ENCODE data around the gene RAB27A.

Gene RAB27A

GRCh38 chr15:55270291-55270690, 19.3 kb downstream of the RAB27A start:
- H2BK15ac ChIP-seq (replicated peaks; ENCODE audit: low read depth), result no peak overlapping the region
- H4K8ac ChIP-seq (ENCODE audit: low read depth, low read length), result no peak overlapping the region
- H2BK5ac ChIP-seq (ENCODE audit: low read length), result no peak overlapping the region
- DNase-seq, result no peak
- H3K23ac ChIP-seq (ENCODE audit: low read length), result no peak overlapping the region
- H3K9ac ChIP-seq (ENCODE audit: low read length), result no peak overlapping the region
- no CpG with 5 or more reads among the region's 6 CpGs for WGBS (ENCODE audit: extremely low coverage, insufficient coverage, low lambda C conversion rate)
- H3K4me1 ChIP-seq (ENCODE audit: control insufficient read depth, low read depth, low read length), result no peaks in the 10 kb centered on the region
- no peak overlapping the region for H3K4me3 ChIP-seq (ENCODE audit: low read length)
- H3K79me2 ChIP-seq (ENCODE audit: control insufficient read depth, insufficient read depth, low read length), result no peaks in the 10 kb centered on the region
- no peaks in the 10 kb centered on the region for H3K36me3 ChIP-seq (ENCODE audit: control insufficient read depth, insufficient read depth, low read length)
- no peak overlapping the region for H3K18ac ChIP-seq (ENCODE audit: low read length)
- H3K79me1 ChIP-seq (ENCODE audit: low read length), result no peaks in the 10 kb centered on the region
- no peak overlapping the region for H4K5ac ChIP-seq (ENCODE audit: low read length)
- no peaks in the 10 kb centered on the region for H3K27me3 ChIP-seq (ENCODE audit: insufficient read depth, low read length, poor library complexity)
- no peak overlapping the region for H2BK120ac ChIP-seq (ENCODE audit: low read depth, low read length)
- H3K4ac ChIP-seq (ENCODE audit: low read depth, low read length), result no peak overlapping the region
- H3K4me2 ChIP-seq (ENCODE audit: low read length), result no peak overlapping the region
- no peak overlapping the region for H2AK5ac ChIP-seq (ENCODE audit: low read length)
- no peak overlapping the region for H3K56ac ChIP-seq (ENCODE audit: low read length)
- H3K27ac ChIP-seq (ENCODE audit: low read depth, low read length), result no peak overlapping the region

- Histone ChIP-seq H3K23ac (ENCODE audit: low read length) (no peak overlapping the region), H3K4ac (ENCODE audit: low read depth, low read length) (no peak overlapping the region), H2BK5ac (ENCODE audit: low read length) (no peak overlapping the region), H3K4me3 (ENCODE audit: low read length) (no peak overlapping the region), H3K4me1 (ENCODE audit: control insufficient read depth, low read depth, low read length) (no peaks in the 10 kb centered on the region), H3K4me2 (ENCODE audit: low read length) (no peak overlapping the region), H3K56ac (ENCODE audit: low read length) (no peak overlapping the region), H3K79me2 (ENCODE audit: control insufficient read depth, insufficient read depth, low read length) (no peaks in the 10 kb centered on the region), H3K79me1 (ENCODE audit: low read length) (no peaks in the 10 kb centered on the region), H3K27ac (ENCODE audit: low read depth, low read length) (no peak overlapping the region), H2AK5ac (ENCODE audit: low read length) (no peak overlapping the region), H4K8ac (ENCODE audit: low read depth, low read length) (no peak overlapping the region), H4K5ac (ENCODE audit: low read length) (no peak overlapping the region), H3K36me3 (ENCODE audit: control insufficient read depth, insufficient read depth, low read length) (no peaks in the 10 kb centered on the region), H3K18ac (ENCODE audit: low read length) (no peak overlapping the region), H2BK120ac (ENCODE audit: low read depth, low read length) (no peak overlapping the region), H2BK15ac (replicated peaks; ENCODE audit: low read depth) (no peak overlapping the region), H3K9ac (ENCODE audit: low read length) (no peak overlapping the region), H3K27me3 (ENCODE audit: insufficient read depth, low read length, poor library complexity) (no peaks in the 10 kb centered on the region)
- no peak for DNase-seq
- no CpG with 5 or more reads among the region's 2 CpGs for WGBS (ENCODE audit: extremely low coverage, insufficient coverage, low lambda C conversion rate)
These were observed 21.4 kb downstream of the RAB27A start for GRCh38 chr15:55268176-55268695.

DNA sequence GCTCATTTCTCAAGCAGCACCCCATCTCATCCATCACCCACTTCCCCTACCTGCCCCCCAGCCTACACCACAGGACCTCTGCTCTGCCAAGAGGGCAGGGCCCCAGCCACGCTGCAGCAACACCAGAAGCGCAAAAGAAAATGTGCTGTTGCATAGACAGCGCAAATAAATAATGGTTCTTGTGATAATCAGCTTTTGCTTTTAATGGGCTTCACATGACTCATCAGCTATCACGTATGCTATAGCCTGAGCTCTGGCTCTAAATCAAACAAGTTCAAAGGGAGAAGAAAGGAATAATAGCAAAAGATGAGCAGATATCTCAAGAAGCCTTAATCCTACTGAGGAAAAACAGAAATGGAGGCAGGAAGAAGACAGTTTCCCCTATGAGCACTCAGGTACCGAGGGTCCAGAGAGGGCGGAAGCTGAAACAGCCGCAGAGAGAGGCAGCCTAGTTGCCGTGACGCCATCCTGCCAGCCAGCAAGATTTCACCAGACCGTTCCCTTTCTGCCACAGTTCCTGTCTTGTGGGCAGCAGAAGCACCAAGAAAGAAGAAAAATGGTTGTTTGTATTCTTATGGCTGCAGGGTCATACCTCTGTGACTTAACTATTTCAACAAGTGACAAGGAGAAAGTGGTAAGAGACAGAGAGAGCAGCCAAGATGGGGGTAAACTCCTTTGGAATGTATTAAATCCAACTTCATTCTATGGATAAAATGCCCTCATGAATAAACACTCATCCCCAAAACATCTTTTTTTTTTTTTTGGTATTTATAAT, 22.0 kb downstream of the RAB27A start:
- Histone ChIP-seq H3K18ac (ENCODE audit: low read length) (no peak overlapping the region), H3K4ac (ENCODE audit: low read depth, low read length) (no peak overlapping the region), H4K5ac (ENCODE audit: low read length) (no peak overlapping the region), H3K23ac (ENCODE audit: low read length) (no peak overlapping the region), H2BK5ac (ENCODE audit: low read length) (no peak overlapping the region), H3K79me1 (ENCODE audit: low read length) (no peaks in the 10 kb centered on the region), H3K27me3 (ENCODE audit: insufficient read depth, low read length, poor library complexity) (no peaks in the 10 kb centered on the region), H3K4me2 (ENCODE audit: low read length) (no peak overlapping the region), H2BK15ac (replicated peaks; ENCODE audit: low read depth) (no peak overlapping the region), H3K36me3 (ENCODE audit: control insufficient read depth, insufficient read depth, low read length) (no peaks in the 10 kb centered on the region), H3K4me1 (ENCODE audit: control insufficient read depth, low read depth, low read length) (no peaks in the 10 kb centered on the region), H3K27ac (ENCODE audit: low read depth, low read length) (no peak overlapping the region), H2AK5ac (ENCODE audit: low read length) (no peak overlapping the region), H3K9ac (ENCODE audit: low read length) (no peak overlapping the region), H2BK120ac (ENCODE audit: low read depth, low read length) (no peak overlapping the region), H3K56ac (ENCODE audit: low read length) (no peak overlapping the region), H4K8ac (ENCODE audit: low read depth, low read length) (no peak overlapping the region), H3K79me2 (ENCODE audit: control insufficient read depth, insufficient read depth, low read length) (no peaks in the 10 kb centered on the region), H3K4me3 (ENCODE audit: low read length) (no peak overlapping the region)
- DNase-seq, result no peak
- WGBS (ENCODE audit: extremely low coverage, insufficient coverage, low lambda C conversion rate), result no CpG with 5 or more reads among the region's 10 CpGs

- Histone ChIP-seq H3K18ac (ENCODE audit: low read length) (no peak overlapping the region), H3K9ac (ENCODE audit: low read length) (no peak overlapping the region), H3K4me1 (ENCODE audit: control insufficient read depth, low read depth, low read length) (no peaks in the 10 kb centered on the region), H4K8ac (ENCODE audit: low read depth, low read length) (no peak overlapping the region), H2BK120ac (ENCODE audit: low read depth, low read length) (no peak overlapping the region), H3K4me3 (ENCODE audit: low read length) (no peak overlapping the region), H3K56ac (ENCODE audit: low read length) (no peak overlapping the region), H2BK5ac (ENCODE audit: low read length) (no peak overlapping the region), H3K4me2 (ENCODE audit: low read length) (no peak overlapping the region), H3K4ac (ENCODE audit: low read depth, low read length) (no peak overlapping the region), H3K79me1 (ENCODE audit: low read length) (no peaks in the 10 kb centered on the region), H2BK15ac (replicated peaks; ENCODE audit: low read depth) (no peak overlapping the region), H4K5ac (ENCODE audit: low read length) (no peak overlapping the region), H3K79me2 (ENCODE audit: control insufficient read depth, insufficient read depth, low read length) (no peaks in the 10 kb centered on the region), H3K27ac (ENCODE audit: low read depth, low read length) (no peak overlapping the region), H3K27me3 (ENCODE audit: insufficient read depth, low read length, poor library complexity) (no peaks in the 10 kb centered on the region), H3K36me3 (ENCODE audit: control insufficient read depth, insufficient read depth, low read length) (no peaks in the 10 kb centered on the region), H3K23ac (ENCODE audit: low read length) (no peak overlapping the region), H2AK5ac (ENCODE audit: low read length) (no peak overlapping the region)
- WGBS (ENCODE audit: extremely low coverage, insufficient coverage, low lambda C conversion rate), result no CpG with 5 or more reads among the region's 2 CpGs
- no peak for DNase-seq
These were observed 23.1 kb downstream of the RAB27A start for GRCh38 chr15:55266547-55266946.

DNA sequence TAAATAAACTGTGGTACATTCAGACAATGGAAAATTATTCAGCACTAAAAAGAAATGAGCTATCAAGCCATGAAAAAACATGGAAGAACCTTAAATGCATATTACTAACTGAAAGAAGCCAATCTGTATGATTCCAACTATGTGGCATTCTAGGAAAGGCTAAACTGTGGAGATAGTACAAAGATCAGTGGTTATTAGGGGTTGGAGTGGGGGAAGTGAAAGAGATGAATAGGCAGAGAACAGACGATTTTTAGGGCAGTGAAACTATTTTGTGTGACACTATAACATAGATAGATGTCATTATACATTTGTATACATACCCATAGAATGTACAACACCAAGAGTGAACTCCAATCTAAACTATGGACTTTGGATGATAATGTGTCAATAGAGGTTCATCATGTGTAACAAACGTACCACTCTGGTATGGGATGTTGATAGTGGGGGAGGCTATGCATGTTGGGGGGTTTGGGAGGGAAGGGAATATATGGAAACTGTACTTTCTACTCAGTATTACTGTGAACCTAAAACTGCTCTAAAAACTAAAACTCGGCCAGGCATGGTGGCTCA, 29.0 kb downstream of the RAB27A start:
- Histone ChIP-seq H3K4ac (ENCODE audit: low read depth, low read length) (no peak overlapping the region), H3K23ac (ENCODE audit: low read length) (no peak overlapping the region), H3K4me3 (ENCODE audit: low read length) (no peak overlapping the region), H3K56ac (ENCODE audit: low read length) (no peak overlapping the region), H3K79me1 (ENCODE audit: low read length) (no peaks in the 10 kb centered on the region), H3K27me3 (ENCODE audit: insufficient read depth, low read length, poor library complexity) (no peaks in the 10 kb centered on the region), H2BK120ac (ENCODE audit: low read depth, low read length) (no peak overlapping the region), H2AK5ac (ENCODE audit: low read length) (no peak overlapping the region), H3K9ac (ENCODE audit: low read length) (no peak overlapping the region), H2BK5ac (ENCODE audit: low read length) (no peak overlapping the region), H3K27ac (ENCODE audit: low read depth, low read length) (no peak overlapping the region), H4K8ac (ENCODE audit: low read depth, low read length) (no peak overlapping the region), H3K79me2 (ENCODE audit: control insufficient read depth, insufficient read depth, low read length) (no peaks in the 10 kb centered on the region), H3K36me3 (ENCODE audit: control insufficient read depth, insufficient read depth, low read length) (no peaks in the 10 kb centered on the region), H3K18ac (ENCODE audit: low read length) (no peak overlapping the region), H3K4me2 (ENCODE audit: low read length) (no peak overlapping the region), H3K4me1 (ENCODE audit: control insufficient read depth, low read depth, low read length) (no peaks in the 10 kb centered on the region), H2BK15ac (replicated peaks; ENCODE audit: low read depth) (no peak overlapping the region), H4K5ac (ENCODE audit: low read length) (no peak overlapping the region)
- no peak for DNase-seq
- no CpG with 5 or more reads among the region's 3 CpGs for WGBS (ENCODE audit: extremely low coverage, insufficient coverage, low lambda C conversion rate)
